GM12892 (cell line): ENCODE measurements around the gene RAD51.

Experiments
- POLR2A ChIP-seq: IDR thresholded peaks from 2 replicates; pipeline ENCODE4 v1.6.1; 2011; ENCODE audit warnings: low read depth, low read length, control low read depth
- POLR2AphosphoS5 ChIP-seq: IDR thresholded peaks from 2 replicates; pipeline ENCODE4 v1.6.1; 2011; ENCODE audit warnings: low read depth, low read length, control low read depth

- no peak for TF ChIP-seq POLR2A
- TF ChIP-seq POLR2AphosphoS5 = no peak
These were observed 7.1 kb downstream of the RAD51 start for GRCh38 chr15:40702077-40702476.
